Psoas muscle (tissue), 8 donors: ENCODE data around the gene B4GALT2. TPM values are rescaled to one million over a fixed set of nuclear protein-coding genes. Genes with fewer than 3 reads are reported as not detected.
A peak's percentile ranks its signal among the peaks of the same experiment; 100 is the strongest.

Experiments
- ATAC-seq, 4 donors: fragments of 200-7000 bp; cut with Tn5 transposase; one replicate each; pipeline ENCODE4 v1.9.1; 2020; ENCODE audit warnings: moderate library complexity in 3 of 4, mild to moderate bottlenecking in 2 of 4
- DNase-seq, 2 donors: peaks; one replicate each; pipeline ENCODE4 v3.0.0-alpha.2; 2020
- H3K27ac ChIP-seq: fragments of 200-600 bp; one replicate; pipeline ENCODE4 v1.8.0; 2022
- H3K27me3 ChIP-seq, 3 donors: fragments of 200-600 bp in 1 of 3; one replicate each; pipeline versions ENCODE4 v1.6.1 to v1.8.0; 2013 to 2022; ENCODE audit warnings: low read length in 2 of 3, mild to moderate bottlenecking in 2 of 3, moderate library complexity in 1 of 3; ENCODE audit not compliant: insufficient read depth in 3 of 3
- H3K36me3 ChIP-seq, 2 donors: fragments of 200-600 bp in 1 of 2; one replicate each; pipeline versions ENCODE4 v1.6.1 to v1.8.0; 2013 to 2022; ENCODE audit warnings: low read depth in 1 of 2, mild to moderate bottlenecking in 1 of 2, moderate library complexity in 1 of 2; ENCODE audit not compliant: insufficient read depth in 1 of 2
- H3K4me1 ChIP-seq: fragments of 200-600 bp; one replicate; pipeline ENCODE4 v1.8.0; 2022
- H3K4me3 ChIP-seq: fragments of 200-600 bp; one replicate; pipeline ENCODE4 v1.8.0; 2022; ENCODE audit warnings: mild to moderate bottlenecking
- H3K9me3 ChIP-seq: fragments of 200-600 bp; one replicate; pipeline ENCODE4 v1.8.0; 2022
- WGBS, 3 donors: extraction: QIAGEN DNeasy Blood & Tissue Kit; methylation state at CpG; one replicate each; pipeline versions ENCODE4 v1.1.6 to v1.1.7; 2013; 5-methylcytosine and 5-hydroxymethylcytosine counted together
- intact Hi-C, 2 donors: fragments of 100-400 bp; cut with DNase I; formaldehyde crosslinking; loops; one replicate each; pipeline versions ENCODE4 v1.11.0 to v1.14.2; 2022
- polyA plus RNA-seq, 3 donors: library from polyadenylated mRNA; stranded (reverse); fragments of 200-250 nt; gene quantifications; one replicate each; pipeline ENCODE4 v1.2.3, GENCODE V29; 2013
- total RNA-seq, 4 donors: library from RNA; stranded (reverse); fragmentation: NEBNext Ultra II Directional in 2 of 4; extraction: Animal tissue kit (Norgen Biotek cat#: 25700) in 2 of 4; gene quantifications; one replicate each; pipeline versions ENCODE4 v1.2.1 to v1.2.4, GENCODE V29; 2021 to 2023
- TF ChIP-seq, protein P1 (sequence below): fragments of 200-600 bp; IDR thresholded peaks from one replicate; pipeline ENCODE4 v1.8.0; 2022; ENCODE audit warnings: antibody characterized with exemption
- donor health status: healthy with polysubstance abuse.
- donor health status: DM: no; HTN: no; CAD: no; lungs with moderate emphysema.
- donor health status: Bipolar disorder and iron deficiency.
- donor health status: healthy.
- donor health status: DM: yes; HTN: yes; CAD: no.
- donor health status: DM: no; HTN: no; CAD: no.
- donor health status: DM: no; HTN: no; CAD: no.
- donor health status: DM: yes; HTN: yes; CAD: no.

The B4GALT2 gene
- total and polyA plus RNA-seq, 7 donors: 33.5 to 81.0 (median 54.9) TPM

DNA sequence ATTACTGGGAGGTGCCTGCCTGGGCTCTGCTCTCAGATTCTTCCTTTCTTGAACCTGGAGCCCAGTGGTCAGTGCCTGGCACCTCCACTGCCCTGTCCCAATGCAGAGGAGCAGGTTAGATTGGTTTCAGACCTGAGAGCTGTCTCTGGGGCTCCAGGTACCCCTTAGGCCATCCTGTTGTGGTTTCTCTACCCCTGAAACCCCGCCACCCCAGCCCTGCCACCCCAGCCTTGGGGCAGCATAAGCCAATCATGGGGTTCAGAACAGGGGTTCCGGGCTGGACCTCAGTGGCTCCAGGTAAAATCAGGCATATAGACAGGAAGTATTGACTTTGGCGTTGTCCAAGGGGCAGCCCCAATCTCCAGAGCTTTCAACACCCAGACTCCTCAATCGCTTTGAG is 55.4 kb downstream of the B4GALT2 start:
- WGBS, 3 donors: 97 to 99% (median 98%) methylated on average over 4 of the region's 4 CpGs
- intact Hi-C loops: loop anchor here in 1 of 2 donors (10.0 kb wide), 1 partner anchor 270 kb away; no protein-coding TSS in a partner anchor
- Histone ChIP-seq H3K36me3 (no peaks in the 10 kb centered on the region), H3K27me3 (no peaks in the 10 kb centered on the region), H3K27ac (no peak overlapping the region), H3K9me3 (no peaks in the 10 kb centered on the region), H3K4me3 (no peak overlapping the region), H3K4me1 (peaks cover 19% of the 10 kb centered on the region)
- TF ChIP-seq, protein P1, sequence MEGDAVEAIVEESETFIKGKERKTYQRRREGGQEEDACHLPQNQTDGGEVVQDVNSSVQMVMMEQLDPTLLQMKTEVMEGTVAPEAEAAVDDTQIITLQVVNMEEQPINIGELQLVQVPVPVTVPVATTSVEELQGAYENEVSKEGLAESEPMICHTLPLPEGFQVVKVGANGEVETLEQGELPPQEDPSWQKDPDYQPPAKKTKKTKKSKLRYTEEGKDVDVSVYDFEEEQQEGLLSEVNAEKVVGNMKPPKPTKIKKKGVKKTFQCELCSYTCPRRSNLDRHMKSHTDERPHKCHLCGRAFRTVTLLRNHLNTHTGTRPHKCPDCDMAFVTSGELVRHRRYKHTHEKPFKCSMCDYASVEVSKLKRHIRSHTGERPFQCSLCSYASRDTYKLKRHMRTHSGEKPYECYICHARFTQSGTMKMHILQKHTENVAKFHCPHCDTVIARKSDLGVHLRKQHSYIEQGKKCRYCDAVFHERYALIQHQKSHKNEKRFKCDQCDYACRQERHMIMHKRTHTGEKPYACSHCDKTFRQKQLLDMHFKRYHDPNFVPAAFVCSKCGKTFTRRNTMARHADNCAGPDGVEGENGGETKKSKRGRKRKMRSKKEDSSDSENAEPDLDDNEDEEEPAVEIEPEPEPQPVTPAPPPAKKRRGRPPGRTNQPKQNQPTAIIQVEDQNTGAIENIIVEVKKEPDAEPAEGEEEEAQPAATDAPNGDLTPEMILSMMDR: no peak
- DNase-seq (no peak), ATAC-seq (no peak)

DNA sequence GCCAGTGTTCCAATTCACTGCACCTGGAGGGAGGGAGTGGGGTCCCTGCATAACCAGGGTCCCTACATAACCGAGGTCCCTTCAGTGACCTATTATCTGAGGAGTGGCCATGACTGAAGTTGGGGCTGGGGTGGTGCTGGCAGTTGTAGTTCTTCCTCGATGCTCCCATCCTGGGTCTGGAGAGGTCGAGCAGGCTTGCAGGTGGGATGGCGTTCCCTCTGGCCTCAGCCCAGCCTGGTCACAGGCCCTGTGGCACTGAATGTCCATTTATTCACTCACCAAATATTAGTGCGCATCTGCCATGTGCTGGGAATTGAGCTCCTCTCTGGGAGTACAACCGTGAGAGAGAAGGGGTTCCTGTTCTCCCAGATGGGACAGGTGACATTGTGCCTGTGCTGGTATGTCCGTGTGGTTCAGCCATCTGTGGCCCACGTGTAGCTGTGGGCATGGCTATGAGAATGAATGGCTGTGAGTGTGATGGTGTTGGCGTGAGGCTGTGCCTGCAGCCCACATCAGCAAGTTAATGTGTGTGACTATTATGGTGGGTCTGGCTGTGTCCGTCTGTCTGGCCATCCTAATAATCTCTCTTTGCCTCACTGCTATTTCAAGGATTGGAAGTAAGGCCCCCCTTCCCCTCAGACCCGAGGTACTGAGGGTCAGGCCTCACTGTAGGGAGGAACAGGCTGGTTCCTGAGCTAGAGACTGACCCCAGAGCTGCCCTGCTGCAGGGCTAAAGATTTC is 56.1 kb downstream of the B4GALT2 start:
- no peak for DNase-seq
- WGBS, 3 donors: 60 to 64% (median 62%) methylated on average over 11 of the region's 11 CpGs
- no peak overlapping the region for H3K4me3 ChIP-seq
- intact Hi-C loops: loop anchor here (5.0 to 10.0 kb wide), 3 partner anchors 33 to 273 kb away; no protein-coding TSS in a partner anchor
- H3K27me3 ChIP-seq: no peaks in the 10 kb centered on the region
- no peaks in the 10 kb centered on the region for H3K36me3 ChIP-seq
- ATAC-seq: no peak
- peak overlapping the region; percentile 41 for H3K27ac ChIP-seq
- peaks cover 18% of the 10 kb centered on the region for H3K4me1 ChIP-seq
- H3K9me3 ChIP-seq: no peaks in the 10 kb centered on the region
- TF ChIP-seq, protein P1: no peak

DNA sequence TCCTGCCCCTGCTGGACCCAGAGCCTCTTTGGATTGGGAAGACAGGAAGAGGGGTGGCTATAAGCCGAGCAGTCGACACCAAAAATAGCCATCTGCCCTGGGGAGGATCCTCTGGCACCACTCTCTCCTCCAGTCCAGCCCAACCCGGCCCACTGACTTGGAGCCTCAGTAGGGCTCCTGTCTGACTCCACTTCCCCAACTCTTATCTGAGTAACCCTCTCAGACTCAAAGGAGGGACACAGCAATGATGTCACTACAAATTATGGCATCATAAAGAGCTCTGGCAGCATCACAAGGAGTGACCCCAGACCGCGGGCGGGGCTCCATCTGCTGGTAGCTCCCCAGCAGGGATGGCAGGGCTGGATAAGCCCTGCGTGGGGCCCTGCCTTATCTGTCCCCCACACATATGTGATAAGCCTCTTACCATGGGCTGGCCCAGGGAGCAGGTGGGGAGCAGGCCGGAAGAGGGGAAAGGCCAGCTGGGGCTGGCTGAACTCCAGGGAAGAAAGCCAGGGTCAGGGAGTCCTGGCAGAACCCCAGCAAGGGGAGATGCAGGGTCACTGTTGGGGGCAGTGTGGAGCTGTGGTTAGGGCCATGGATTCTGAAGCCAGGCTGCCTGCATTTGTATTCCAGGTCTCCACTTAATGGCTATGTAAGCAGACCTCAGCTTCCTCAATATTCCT is 56.9 kb downstream of the B4GALT2 start:
- Histone ChIP-seq H3K9me3 (no peaks in the 10 kb centered on the region), H3K4me1 (peaks cover 18% of the 10 kb centered on the region), H3K4me3 (no peak overlapping the region), H3K27me3 (no peaks in the 10 kb centered on the region), H3K36me3 (no peaks in the 10 kb centered on the region), H3K27ac (peak overlapping the region; percentile 41)
- TF ChIP-seq, protein P1: no peak
- ATAC-seq (peak; percentile 16 to 59 (median 44)), DNase-seq (peak in 1 of 2 donors; percentile 36)
- intact Hi-C loops: loop anchor here (1.0 to 10.0 kb wide), 4 partner anchors 31 to 274 kb away; no protein-coding TSS in a partner anchor
- 15 to 24% (median 20%) methylated on average over 8 of the region's 8 CpGs for WGBS, 3 donors

DNA sequence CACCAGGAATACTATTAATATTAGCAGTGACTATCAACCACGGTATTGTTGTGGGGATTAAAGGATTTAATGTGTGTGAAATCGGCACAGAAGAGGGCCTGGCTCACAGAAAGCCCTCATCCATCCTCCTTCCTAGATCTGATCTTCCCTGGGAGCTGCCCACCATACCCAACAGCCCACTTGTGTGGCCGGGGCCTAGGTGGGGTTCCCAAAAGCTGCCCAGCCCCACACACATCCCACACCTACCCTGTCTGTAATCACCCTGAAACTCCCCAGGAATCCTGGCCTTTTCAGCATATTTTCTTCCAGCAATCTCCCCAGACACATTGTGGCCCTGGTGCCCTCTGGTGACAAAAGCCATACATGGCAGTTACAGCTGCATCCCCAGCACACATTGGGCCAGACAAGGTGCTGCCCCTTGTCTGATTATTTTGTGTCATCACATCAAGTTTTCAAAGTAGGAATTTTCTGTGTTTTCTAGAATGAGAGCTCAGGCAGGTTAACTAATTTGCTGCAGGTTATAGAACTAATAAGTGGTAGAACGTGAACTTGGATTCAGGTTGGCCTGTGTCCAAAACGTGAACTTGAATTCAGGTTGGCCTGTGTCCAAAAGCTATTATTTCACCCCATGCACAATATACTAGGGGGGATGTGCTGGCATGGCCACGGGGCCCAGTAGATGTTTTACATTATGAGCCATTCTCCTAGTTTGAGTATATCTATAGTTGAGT is 57.6 kb downstream of the B4GALT2 start:
- Histone ChIP-seq H3K27ac (no peak overlapping the region), H3K9me3 (no peaks in the 10 kb centered on the region), H3K36me3 (no peaks in the 10 kb centered on the region), H3K4me1 (peaks cover 18% of the 10 kb centered on the region), H3K4me3 (no peak overlapping the region), H3K27me3 (no peaks in the 10 kb centered on the region)
- peak; percentile 55 to 74 for DNase-seq
- 4 to 12% (median 6%) methylated on average over 6 of the region's 6 CpGs for WGBS, 3 donors
- intact Hi-C loops: loop anchor here (1.0 to 10.0 kb wide), 4 partner anchors 31 to 274 kb away; no protein-coding TSS in a partner anchor
- ATAC-seq: peak; percentile 76 to 91 (median 81)
- TF ChIP-seq, protein P1: peak; percentile 73
